ENCODE data around the gene NFYC.

GRCh38 chr1:40802742-40803113 is 111.2 kb downstream of the NFYC start:
- no peak for TF ChIP-seq POLR2AphosphoS5 (IDR thresholded peaks at IDR 0.05; ENCODE audit: low read depth, low read length)
- no peak for TF ChIP-seq SIN3A (IDR thresholded peaks at IDR 0.05; ENCODE audit: borderline replicate concordance, insufficient read depth, low read length)

Measured in PFSK-1 (cell line).